AG09319 (cell line): Measurements from ENCODE around the gene TMEM52.

Source experiments
- DNase-seq: peaks from one replicate; pipeline ENCODE4 v3.0.0-alpha.2; 2010; ENCODE audit warnings: low read depth; ENCODE audit errors: extremely low read depth
- TF ChIP-seq, protein P1 (sequence below): IDR thresholded peaks from 2 replicates; pipeline ENCODE4 v1.5.1; 2011; ENCODE audit warnings: low read depth, mild to moderate bottlenecking, inconsistent platforms, low read length, moderate library complexity

TMEM52 gene

DNA sequence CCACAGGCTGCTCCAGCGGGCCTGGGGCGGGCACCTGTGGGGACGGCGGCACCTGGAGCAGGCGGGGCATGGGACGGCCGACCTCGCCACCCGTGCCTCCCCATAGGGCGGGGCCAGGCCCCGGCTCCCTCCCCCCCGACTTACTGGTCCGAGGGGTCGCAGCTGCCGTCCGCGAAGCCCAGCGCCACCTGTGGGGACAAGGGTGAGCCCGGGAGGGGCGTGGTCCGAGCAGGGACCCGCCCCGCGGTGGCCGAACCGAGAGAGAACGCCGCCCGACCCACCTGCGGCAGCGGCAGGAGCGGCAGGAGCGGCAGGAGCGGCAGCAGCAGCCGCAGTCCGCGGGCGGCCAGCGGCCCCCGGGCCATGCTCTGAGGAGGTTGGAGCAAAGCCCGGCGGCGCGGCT is at the start of gene TMEM52:
TSS of gene TMEM52 (minus strand) at position 379 of the 403 bp plus-strand sequence. CDS start at position 365, 14 bp downstream.
- no peak for DNase-seq
- TF ChIP-seq, protein P1, sequence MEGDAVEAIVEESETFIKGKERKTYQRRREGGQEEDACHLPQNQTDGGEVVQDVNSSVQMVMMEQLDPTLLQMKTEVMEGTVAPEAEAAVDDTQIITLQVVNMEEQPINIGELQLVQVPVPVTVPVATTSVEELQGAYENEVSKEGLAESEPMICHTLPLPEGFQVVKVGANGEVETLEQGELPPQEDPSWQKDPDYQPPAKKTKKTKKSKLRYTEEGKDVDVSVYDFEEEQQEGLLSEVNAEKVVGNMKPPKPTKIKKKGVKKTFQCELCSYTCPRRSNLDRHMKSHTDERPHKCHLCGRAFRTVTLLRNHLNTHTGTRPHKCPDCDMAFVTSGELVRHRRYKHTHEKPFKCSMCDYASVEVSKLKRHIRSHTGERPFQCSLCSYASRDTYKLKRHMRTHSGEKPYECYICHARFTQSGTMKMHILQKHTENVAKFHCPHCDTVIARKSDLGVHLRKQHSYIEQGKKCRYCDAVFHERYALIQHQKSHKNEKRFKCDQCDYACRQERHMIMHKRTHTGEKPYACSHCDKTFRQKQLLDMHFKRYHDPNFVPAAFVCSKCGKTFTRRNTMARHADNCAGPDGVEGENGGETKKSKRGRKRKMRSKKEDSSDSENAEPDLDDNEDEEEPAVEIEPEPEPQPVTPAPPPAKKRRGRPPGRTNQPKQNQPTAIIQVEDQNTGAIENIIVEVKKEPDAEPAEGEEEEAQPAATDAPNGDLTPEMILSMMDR = no peak

DNA sequence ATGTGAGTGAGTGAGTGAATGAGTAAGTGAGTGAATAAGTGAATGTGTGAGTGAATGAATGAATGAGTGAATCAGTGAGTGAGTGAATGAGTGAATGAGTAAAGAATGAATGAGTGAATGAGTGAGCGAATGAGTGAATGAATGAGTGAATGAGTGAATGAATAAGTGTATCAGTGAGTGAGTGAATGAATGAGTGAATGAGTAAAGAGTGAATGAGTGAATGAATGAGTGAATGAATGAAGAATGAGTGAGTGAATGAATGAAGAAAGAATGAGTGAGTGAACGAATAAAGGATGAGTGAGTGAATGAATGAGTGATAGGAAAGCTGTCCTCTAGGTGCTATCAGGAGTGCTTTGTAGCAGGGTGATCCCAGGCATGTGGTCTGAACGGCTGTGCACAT is 48.8 kb upstream of the TMEM52 start:
- TF ChIP-seq, protein P1 = no peak
- no peak for DNase-seq

DNA sequence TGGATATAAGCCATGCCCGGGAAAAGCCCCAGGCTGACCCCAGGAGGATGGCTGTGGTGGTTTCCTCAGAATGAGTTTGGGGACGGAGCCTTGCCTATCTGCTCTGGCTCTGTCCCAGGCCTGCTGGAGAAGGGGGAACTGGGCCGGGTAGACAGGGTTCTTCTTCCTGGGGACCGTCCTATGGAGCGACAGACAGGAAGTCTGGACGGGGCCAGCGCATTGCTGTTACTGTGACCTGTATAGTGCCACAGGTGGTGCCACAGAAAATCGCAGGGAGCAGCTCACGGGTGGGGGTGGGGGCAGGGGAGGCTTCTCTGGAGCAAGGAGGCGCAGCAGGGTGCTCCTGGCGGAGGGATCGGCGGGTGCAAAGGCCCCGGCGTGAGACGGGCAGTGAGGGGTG is 48.1 kb upstream of the TMEM52 start:
- DNase-seq = no peak
- TF ChIP-seq, protein P1 = no peak

DNA sequence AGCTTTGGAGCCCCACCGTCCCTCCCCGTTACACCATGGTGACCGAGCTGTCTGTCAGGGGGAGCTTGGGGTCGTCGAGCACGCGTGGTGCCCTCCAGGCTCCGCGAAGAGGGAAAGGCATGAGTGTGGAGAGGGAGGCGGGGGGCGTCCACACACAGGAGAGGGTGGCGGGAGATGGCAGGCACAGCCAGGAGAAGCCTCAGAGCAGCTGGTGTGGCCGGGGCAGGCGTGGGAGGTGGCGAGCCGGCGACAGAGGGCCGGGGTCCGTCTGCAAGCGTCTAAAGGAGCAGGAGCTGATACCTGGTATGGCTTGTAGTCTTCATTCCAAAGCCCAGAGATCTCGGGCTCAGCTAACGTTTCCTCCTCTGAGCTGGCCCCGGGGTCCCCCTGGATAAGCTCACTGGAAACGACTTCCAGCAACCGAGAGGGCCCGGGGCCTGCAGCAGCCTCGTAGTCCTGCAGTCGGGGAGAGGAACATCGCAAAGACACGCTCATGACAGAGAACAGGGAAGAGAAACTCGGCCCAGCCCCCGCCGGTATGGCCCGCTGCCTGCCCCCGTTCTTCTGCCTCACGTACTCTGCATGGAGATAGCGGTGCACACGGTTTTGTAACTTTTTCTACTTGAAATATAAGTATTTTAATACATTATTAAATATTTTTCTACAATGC is 47.1 kb upstream of the TMEM52 start:
- TF ChIP-seq, protein P1 = no peak
- no peak for DNase-seq

DNA sequence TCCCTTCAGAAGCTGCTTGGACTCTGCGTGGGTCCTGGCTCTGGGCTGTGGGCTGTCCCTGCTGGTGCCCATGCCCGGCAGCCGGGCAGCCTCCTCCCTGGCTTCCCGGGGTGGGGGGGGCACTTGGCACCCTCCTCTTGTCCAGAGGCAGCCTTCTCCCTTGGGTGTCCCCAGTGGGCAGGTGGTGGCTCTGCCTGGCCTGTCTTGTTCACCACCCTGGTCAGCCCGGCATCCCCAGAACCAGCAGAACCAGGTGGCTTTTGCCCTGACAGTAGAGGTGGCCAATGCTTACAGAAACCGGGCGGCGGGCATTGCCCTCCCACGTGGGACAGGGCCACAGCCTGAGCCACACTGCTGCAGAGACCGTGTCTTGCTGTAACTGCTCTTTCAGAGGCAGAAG is 46.5 kb upstream of the TMEM52 start:
- no peak for DNase-seq
- TF ChIP-seq, protein P1 = no peak

DNA sequence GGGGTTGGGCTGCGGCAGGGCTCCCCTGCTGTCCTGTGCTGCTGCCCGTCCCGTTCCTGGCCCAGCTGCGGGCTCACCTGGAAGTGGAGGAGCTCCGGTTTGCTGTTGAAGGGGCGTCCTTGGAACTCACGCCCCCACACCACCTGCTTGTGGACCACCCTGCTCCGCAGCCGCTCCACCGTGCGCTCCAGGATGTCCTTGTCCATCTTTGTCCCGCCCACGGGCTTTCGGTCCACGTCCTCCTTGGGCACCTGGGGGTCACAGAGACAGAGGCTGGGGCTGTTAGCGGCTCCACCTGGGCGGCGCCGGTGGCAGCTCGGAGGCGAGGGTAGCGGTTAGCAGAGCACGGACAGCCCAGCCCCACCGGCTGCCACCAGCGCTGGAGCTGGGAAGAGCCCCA is 45.7 kb upstream of the TMEM52 start:
- TF ChIP-seq, protein P1 = no peak
- DNase-seq = no peak

DNA sequence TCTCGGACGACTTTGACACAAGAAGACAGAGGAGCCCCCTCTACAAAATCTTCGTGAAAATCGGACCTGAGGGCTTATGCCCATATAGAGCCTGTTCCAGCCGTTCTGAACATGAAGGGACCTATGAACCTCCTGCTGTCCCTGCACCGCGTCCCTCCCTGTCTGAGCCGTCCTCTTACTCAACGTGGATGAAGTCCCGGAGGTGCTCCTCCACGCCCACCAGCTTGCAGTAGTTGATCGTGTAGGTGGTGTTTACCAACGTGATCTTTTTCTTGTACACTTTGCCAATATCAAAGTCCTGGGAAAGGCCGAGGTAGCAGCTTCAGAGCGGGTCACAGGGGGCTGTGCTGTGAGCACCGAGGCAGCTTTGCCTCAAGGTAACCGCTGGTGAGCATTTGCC is 44.5 kb upstream of the TMEM52 start:
- TF ChIP-seq, protein P1 = no peak
- DNase-seq = no peak
